K562 (cell line): Measurements from ENCODE around the gene PCK1. TPM values are rescaled to one million over a fixed set of nuclear protein-coding genes. Genes with fewer than 3 reads are reported as not detected.

Experiments
- ATAC-seq: fragments of 200-7000 bp; cut with Tn5 transposase; 3 replicates; pipeline ENCODE4 v1.9.1; 2020; ENCODE audit warnings: moderate library complexity
- BruUV-seq: library from RNA; stranded (reverse); fragments of 400-500 nt; replicated peaks from 2 replicates; lab custom pipeline; 2021; lab: Mats Ljungman, UMichigan
- CTCF ChIA-PET: fragments of 300-600 bp; formaldehyde crosslinking; extraction: SDS; loops from one replicate; lab custom pipeline; 2021; ENCODE audit warnings: low intra/inter-chr PET ratio; lab: Yijun Ruan, JAX
- POLR2A ChIA-PET: fragments of 300-600, 350-650 bp; sonication (Branson Sonifier 250); formaldehyde crosslinking; extraction: SDS; loops from one replicate; lab custom pipeline; 2021; ENCODE audit warnings: antibody characterized with exemption, inconsistent platforms; lab: Yijun Ruan, JAX
- DNase-seq, 4 experiments: peaks; one replicate each; pipeline versions ENCODE4 v3.0.0 to v3.0.0-alpha.2; 2011 to 2018; ENCODE audit warnings: low spot score in 3 of 4, mixed read lengths in 3 of 4; ENCODE audit errors: extremely low read depth in 1 of 4
- FAIRE-seq: peaks from 2 replicates; lab custom pipeline; 2011; peaks lifted over from hg19 to GRCh38; lab: Jason Lieb, UNC
- H2AFZ ChIP-seq: 2 replicates; pipeline ENCODE4 v1.6.0; 2011; ENCODE audit warnings: low read depth, low read length, control low read depth, inconsistent platforms
- H3K27ac ChIP-seq: fragments of 200-600 bp; 3 replicates; pipeline ENCODE4 v1.8.0; 2011; ENCODE audit warnings: low read depth, mild to moderate bottlenecking, control low read depth, inconsistent platforms, low read length, moderate library complexity, mixed read lengths; ENCODE audit errors: extremely low read depth
- H3K27me3 ChIP-seq, 2 experiments: fragments of 300-600 bp in 1 of 2; 2 replicates in 1 of 2; 3 replicates in 1 of 2; pipeline versions ENCODE4 v1.6.0 to v1.8.0; 2011; ENCODE audit warnings: inconsistent platforms in 2 of 2, low read length in 2 of 2, mild to moderate bottlenecking in 1 of 2, mixed read lengths in 1 of 2, moderate library complexity in 1 of 2; ENCODE audit not compliant: control insufficient read depth in 2 of 2, insufficient read depth in 2 of 2
- H3K36me3 ChIP-seq: fragments of 300-600 bp; 3 replicates; pipeline ENCODE4 v1.8.0; 2011; ENCODE audit warnings: mild to moderate bottlenecking, low read length, inconsistent platforms; ENCODE audit not compliant: control insufficient read depth, insufficient read depth
- H3K4me1 ChIP-seq, 2 experiments: fragments of 200-600 bp in 1 of 2; replicated peaks in 1 of 2; 2 replicates in 1 of 2; 3 replicates in 1 of 2; pipeline versions ENCODE4 v1.5.1 to v1.8.0; 2011; ENCODE audit warnings: inconsistent platforms in 2 of 2, low read length in 2 of 2, mild to moderate bottlenecking in 1 of 2, mixed read lengths in 1 of 2, moderate library complexity in 1 of 2; ENCODE audit not compliant: control insufficient read depth in 2 of 2, insufficient read depth in 2 of 2
- H3K4me2 ChIP-seq: 2 replicates; pipeline ENCODE4 v1.6.1; 2011; ENCODE audit warnings: low read length, control low read depth, inconsistent platforms, mixed read lengths; ENCODE audit not compliant: insufficient read depth
- H3K4me3 ChIP-seq: fragments of 200-600 bp; sonication (generic), shearing (Covaris generic); 2 replicates; pipeline ENCODE4 v1.5.1; 2016; ENCODE audit warnings: control low read depth, inconsistent platforms
- H3K79me2 ChIP-seq: fragments of 200-600 bp; 3 replicates; pipeline ENCODE4 v1.8.0; 2011; ENCODE audit warnings: low read length, inconsistent platforms; ENCODE audit not compliant: control insufficient read depth, insufficient read depth
- H3K9ac ChIP-seq, 2 experiments: 2 replicates each; pipeline versions ENCODE4 v1.6.0 to v1.6.1; 2011; ENCODE audit warnings: low read depth in 2 of 2, low read length in 2 of 2, control low read depth in 1 of 2, inconsistent platforms in 1 of 2, mild to moderate bottlenecking in 1 of 2, mixed read lengths in 1 of 2; ENCODE audit not compliant: insufficient read depth in 1 of 2
- H3K9me1 ChIP-seq: one replicate; pipeline ENCODE4 v1.6.0; 2011; ENCODE audit warnings: inconsistent platforms, mild to moderate bottlenecking, low read length, moderate library complexity; ENCODE audit not compliant: control insufficient read depth, insufficient read depth
- H3K9me3 ChIP-seq: replicated peaks from 2 replicates; pipeline ENCODE4 v1.5.1; 2011; ENCODE audit warnings: low read depth, low read length, inconsistent platforms; ENCODE audit not compliant: control insufficient read depth, insufficient read depth
- H4K20me1 ChIP-seq: replicated peaks from 2 replicates; pipeline ENCODE4 v1.6.1; 2011; ENCODE audit warnings: low read length, inconsistent platforms, mixed read lengths; ENCODE audit not compliant: control insufficient read depth, insufficient read depth
- ARID1B ChIP-seq: fragments of 450-650 bp; IDR thresholded peaks from 2 replicates; pipeline ENCODE4 v1.6.1; 2016; ENCODE audit warnings: antibody characterized with exemption, mild to moderate bottlenecking, inconsistent platforms
- ATF7 ChIP-seq: fragments of 450-650 bp; IDR thresholded peaks from 2 replicates; pipeline ENCODE4 v1.7.1; 2014; ENCODE audit warnings: mild to moderate bottlenecking, moderate library complexity
- CEBPG ChIP-seq, 3 experiments: fragments of 200-800 bp in 1 of 3; sonication (Bioruptor generic) in 1 of 3; sonication (generic) in 1 of 3; formaldehyde crosslinking in 1 of 3; IDR thresholded peaks in 2 of 3; conservative IDR thresholded peaks in 1 of 3; 2 replicates each; pipeline versions ENCODE4 v1.6.1 to v1.8.0; 2016 to 2022; ENCODE audit warnings: missing compliant biosample characterization in 2 of 3, missing genetic modification characterization in 2 of 3, mild to moderate bottlenecking in 1 of 3, missing genetic modification reagents in 1 of 3
- FIP1L1 ChIP-seq: fragments of 200-400 bp; formaldehyde crosslinking; IDR thresholded peaks from 2 replicates; pipeline ENCODE4 v1.6.1; 2018; ENCODE audit warnings: mild to moderate bottlenecking, low read depth, low read length; ENCODE audit not compliant: poor library complexity, severe bottlenecking
- GATAD2B ChIP-seq: fragments of 450-650 bp; IDR thresholded peaks from 2 replicates; pipeline ENCODE4 v1.6.1; 2017; ENCODE audit warnings: mild to moderate bottlenecking, borderline replicate concordance
- HBP1 ChIP-seq: fragments of 450-650 bp; formaldehyde crosslinking; IDR thresholded peaks from 2 replicates; pipeline ENCODE4 v1.4.0; 2022; ENCODE audit warnings: missing genetic modification characterization
- MLLT1 ChIP-seq, 2 experiments: fragments of 450-650 bp; IDR thresholded peaks; 2 replicates each; pipeline ENCODE4 v1.6.1; 2016
- MLX ChIP-seq, 2 experiments: fragments of 450-650 bp in 1 of 2; sonication (generic) in 1 of 2; formaldehyde crosslinking; conservative IDR thresholded peaks; 2 replicates each; pipeline versions ENCODE4 v1.4.0 to v1.8.1; 2020 to 2022; ENCODE audit warnings: mild to moderate bottlenecking in 1 of 2, missing genetic modification reagents in 1 of 2
- WGBS: fragments of 100-300 bp; shearing (Covaris generic); methylation state at CpG from one replicate; pipeline ENCODE4 v1.1.6; 2016; ENCODE audit warnings: low coverage, mixed read lengths; ENCODE audit not compliant: insufficient coverage; ENCODE audit errors: missing lambda C conversion rate; 5-methylcytosine and 5-hydroxymethylcytosine counted together
- in situ Hi-C: fragments of 300-500 bp; cut with MboI; formaldehyde crosslinking; loops from 4 replicates; pipeline ENCODE4 v1.15.0; 2018; ENCODE audit warnings: inconsistent platforms, mixed read lengths
- intact Hi-C: fragments of 100-400 bp; cut with micrococcal nuclease; formaldehyde crosslinking; loops from 2 replicates; pipeline ENCODE4 v1.14.2; 2022
- polyA plus RNA-seq, 8 experiments: library from polyadenylated mRNA; depleted of rRNA in 4 of 8; stranded (reverse) in 5 of 8; unstranded in 3 of 8; fragments of >200 nt; fragmentation: Nextera tagmentation in 2 of 8; fragmentation: Illumina TruSeq in 1 of 8; extraction: Ambion mirVana in 2 of 8; extraction: Trizol in 1 of 8; gene quantifications; 2 replicates each; pipeline versions ENCODE4 v1.2.1 to v1.2.3, GENCODE V29; 2011 to 2014; ENCODE audit warnings: inconsistent platforms in 1 of 8, missing spikeins in 1 of 8
- total RNA-seq, 7 experiments: library from RNA; depleted of rRNA in 6 of 7; stranded (reverse); fragments of >200 nt in 6 of 7; fragmentation: Illumina TruSeq in 2 of 7; extraction: Trizol in 2 of 7; gene quantifications; 2 replicates each; pipeline versions ENCODE4 v1.2.1 to v1.2.3, GENCODE V29; 2011 to 2021; ENCODE audit warnings: low replicate concordance in 1 of 7
- TF ChIP-seq, protein P1 (sequence below): conservative IDR thresholded peaks from 2 replicates; pipeline ENCODE4 v1.6.1; 2011; ENCODE audit warnings: low read depth, mild to moderate bottlenecking, low read length; ENCODE audit not compliant: control insufficient read depth
- TF ChIP-seq, protein P2 (sequence below): fragments of 250-450 bp; sonication (Bioruptor Pico); IDR thresholded peaks from 2 replicates; pipeline ENCODE4 v1.9.0; 2021; ENCODE audit warnings: mild to moderate bottlenecking, inconsistent platforms

The PCK1 gene
- total and polyA plus RNA-seq, 9 of the 15 experiments (the other 6 are each of a cell fraction or from before 2014, with no cell fraction given): 0.05 to 0.73 (median 0.15) TPM

DNA sequence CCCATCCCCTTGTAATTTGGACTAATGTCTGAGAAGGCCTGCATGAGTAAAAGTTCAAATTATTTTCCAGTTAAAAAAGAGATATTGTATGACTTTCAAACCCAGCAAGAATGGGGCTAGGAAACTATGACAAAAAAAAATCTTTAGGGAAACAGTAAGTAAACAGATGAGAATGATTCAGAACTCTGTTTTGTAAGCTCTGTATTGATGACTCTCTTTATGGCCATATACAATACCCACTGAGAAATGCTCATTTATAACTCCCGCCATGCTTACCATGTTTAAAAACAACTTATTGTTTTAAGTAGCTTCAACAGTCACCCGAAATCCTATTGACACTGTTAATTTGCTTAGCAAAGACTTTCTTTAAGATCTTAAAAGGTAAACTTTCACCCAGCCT lies 17.2 kb upstream of the PCK1 start (continued):
- no peak for TF ChIP-seq MLLT1 (IDR thresholded peaks at IDR 0.05)
- TF ChIP-seq, protein P1, sequence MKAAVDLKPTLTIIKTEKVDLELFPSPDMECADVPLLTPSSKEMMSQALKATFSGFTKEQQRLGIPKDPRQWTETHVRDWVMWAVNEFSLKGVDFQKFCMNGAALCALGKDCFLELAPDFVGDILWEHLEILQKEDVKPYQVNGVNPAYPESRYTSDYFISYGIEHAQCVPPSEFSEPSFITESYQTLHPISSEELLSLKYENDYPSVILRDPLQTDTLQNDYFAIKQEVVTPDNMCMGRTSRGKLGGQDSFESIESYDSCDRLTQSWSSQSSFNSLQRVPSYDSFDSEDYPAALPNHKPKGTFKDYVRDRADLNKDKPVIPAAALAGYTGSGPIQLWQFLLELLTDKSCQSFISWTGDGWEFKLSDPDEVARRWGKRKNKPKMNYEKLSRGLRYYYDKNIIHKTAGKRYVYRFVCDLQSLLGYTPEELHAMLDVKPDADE: no peak
- TF ChIP-seq ATF7: no peak
- TF ChIP-seq FIP1L1: no peak
- TF ChIP-seq, all 486 proteins: peak for 0

DNA sequence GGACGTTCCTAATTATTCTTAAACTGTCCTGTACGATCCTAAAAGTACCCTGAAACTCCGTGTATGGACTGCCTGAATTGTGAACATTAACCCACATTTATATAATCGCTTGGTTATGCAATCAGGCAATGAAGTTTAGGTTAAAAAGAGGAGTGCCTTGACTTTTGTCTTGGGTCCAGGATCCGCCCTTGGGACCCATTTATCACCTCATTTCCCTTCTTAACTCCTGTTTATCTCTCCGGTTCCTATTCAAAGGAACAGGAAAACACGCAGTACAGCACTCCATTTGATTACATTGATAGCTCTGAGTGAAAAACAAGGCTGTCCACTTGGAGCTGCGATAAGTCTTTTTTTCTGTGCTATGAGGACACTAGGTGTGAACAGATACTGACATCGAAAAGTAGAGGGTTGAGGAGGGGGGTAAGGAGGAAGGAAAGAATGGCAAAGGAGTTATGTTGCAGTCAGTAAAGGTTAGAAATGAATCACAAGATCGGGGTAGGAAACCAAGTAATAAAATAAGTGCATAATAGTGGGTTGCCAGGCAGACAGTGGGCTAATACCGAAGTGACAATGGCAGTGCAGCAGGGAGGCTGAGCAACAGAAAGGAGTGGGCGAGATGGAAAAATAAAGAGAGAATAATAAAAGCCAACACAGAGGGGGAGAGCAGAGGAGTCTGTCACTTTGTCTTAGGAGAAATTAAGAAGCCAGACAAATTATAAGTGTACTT lies 15.9 kb upstream of the PCK1 start:
- Histone ChIP-seq H3K9ac (no peak overlapping the region; a peak in 1 of 4 replicates), H3K27ac (no peak overlapping the region), H3K4me2 (peak overlapping the region; percentile 33), H3K9me1 (no peaks in the 10 kb centered on the region), H2AFZ (peak overlapping the region; percentile 34; the same call in 1 of the 2 replicates), H3K79me2 (no peaks in the 10 kb centered on the region), H3K4me1 (peaks cover 10 to 22% of the 10 kb centered on the region in 2 experiments; a peak in 4 of 5 replicates), H3K27me3 (no peaks in the 10 kb centered on the region; a peak in 1 of 5 replicates), H3K36me3 (no peaks in the 10 kb centered on the region; the same call in 2 of the 3 replicates), H4K20me1 (no peaks in the 10 kb centered on the region), H3K4me3 (no peak overlapping the region), H3K9me3 (no peaks in the 10 kb centered on the region)
- POLR2A ChIA-PET: interaction anchor here (0.6 to 1.0 kb wide), 3 partner anchors 16 to 700 kb away, joined by 3 to 4 read pairs (median 3); no protein-coding TSS in a partner anchor
- in situ Hi-C loops (no loop called here), intact Hi-C loops (no loop called here)
- WGBS: 9% methylated on average over 12 of the region's 12 CpGs
- no TSS peak for BruUV-seq
- peak; percentile 50 for ATAC-seq
- CTCF ChIA-PET: no interaction called here
- peak; percentile 74 for FAIRE-seq
- peak in 2 of 4 experiments; percentile 22 to 53 for DNase-seq
- no peak for TF ChIP-seq MLX (CRISPR knock-in tag; conservative IDR thresholded peaks at IDR 0.05)
- no peak for TF ChIP-seq HBP1
- TF ChIP-seq ARID1B: peak; percentile 57
- TF ChIP-seq CEBPG (CRISPR knock-in tag; IDR thresholded peaks at IDR 0.05): no peak
- peak; percentile 28 to 44; a peak in 1 of 4 replicates for TF ChIP-seq CEBPG (tag; conservative IDR thresholded peaks at IDR 0.05 in 1 of 2, IDR thresholded peaks at IDR 0.05 in 1 of 2)
- TF ChIP-seq, protein P2, sequence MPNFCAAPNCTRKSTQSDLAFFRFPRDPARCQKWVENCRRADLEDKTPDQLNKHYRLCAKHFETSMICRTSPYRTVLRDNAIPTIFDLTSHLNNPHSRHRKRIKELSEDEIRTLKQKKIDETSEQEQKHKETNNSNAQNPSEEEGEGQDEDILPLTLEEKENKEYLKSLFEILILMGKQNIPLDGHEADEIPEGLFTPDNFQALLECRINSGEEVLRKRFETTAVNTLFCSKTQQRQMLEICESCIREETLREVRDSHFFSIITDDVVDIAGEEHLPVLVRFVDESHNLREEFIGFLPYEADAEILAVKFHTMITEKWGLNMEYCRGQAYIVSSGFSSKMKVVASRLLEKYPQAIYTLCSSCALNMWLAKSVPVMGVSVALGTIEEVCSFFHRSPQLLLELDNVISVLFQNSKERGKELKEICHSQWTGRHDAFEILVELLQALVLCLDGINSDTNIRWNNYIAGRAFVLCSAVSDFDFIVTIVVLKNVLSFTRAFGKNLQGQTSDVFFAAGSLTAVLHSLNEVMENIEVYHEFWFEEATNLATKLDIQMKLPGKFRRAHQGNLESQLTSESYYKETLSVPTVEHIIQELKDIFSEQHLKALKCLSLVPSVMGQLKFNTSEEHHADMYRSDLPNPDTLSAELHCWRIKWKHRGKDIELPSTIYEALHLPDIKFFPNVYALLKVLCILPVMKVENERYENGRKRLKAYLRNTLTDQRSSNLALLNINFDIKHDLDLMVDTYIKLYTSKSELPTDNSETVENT (CRISPR knock-in tag): no peak
- TF ChIP-seq GATAD2B: no peak
